ENCODE measurements around the gene PTPRQ.
A peak's percentile ranks its signal among the peaks of the same experiment; 100 is the strongest.
"Not testable (repeated sequence)": the region's sequence is repeated elsewhere in the genome, so short reads cannot be mapped to it uniquely, and the experiment has no call there.

Gene PTPRQ, protein sequence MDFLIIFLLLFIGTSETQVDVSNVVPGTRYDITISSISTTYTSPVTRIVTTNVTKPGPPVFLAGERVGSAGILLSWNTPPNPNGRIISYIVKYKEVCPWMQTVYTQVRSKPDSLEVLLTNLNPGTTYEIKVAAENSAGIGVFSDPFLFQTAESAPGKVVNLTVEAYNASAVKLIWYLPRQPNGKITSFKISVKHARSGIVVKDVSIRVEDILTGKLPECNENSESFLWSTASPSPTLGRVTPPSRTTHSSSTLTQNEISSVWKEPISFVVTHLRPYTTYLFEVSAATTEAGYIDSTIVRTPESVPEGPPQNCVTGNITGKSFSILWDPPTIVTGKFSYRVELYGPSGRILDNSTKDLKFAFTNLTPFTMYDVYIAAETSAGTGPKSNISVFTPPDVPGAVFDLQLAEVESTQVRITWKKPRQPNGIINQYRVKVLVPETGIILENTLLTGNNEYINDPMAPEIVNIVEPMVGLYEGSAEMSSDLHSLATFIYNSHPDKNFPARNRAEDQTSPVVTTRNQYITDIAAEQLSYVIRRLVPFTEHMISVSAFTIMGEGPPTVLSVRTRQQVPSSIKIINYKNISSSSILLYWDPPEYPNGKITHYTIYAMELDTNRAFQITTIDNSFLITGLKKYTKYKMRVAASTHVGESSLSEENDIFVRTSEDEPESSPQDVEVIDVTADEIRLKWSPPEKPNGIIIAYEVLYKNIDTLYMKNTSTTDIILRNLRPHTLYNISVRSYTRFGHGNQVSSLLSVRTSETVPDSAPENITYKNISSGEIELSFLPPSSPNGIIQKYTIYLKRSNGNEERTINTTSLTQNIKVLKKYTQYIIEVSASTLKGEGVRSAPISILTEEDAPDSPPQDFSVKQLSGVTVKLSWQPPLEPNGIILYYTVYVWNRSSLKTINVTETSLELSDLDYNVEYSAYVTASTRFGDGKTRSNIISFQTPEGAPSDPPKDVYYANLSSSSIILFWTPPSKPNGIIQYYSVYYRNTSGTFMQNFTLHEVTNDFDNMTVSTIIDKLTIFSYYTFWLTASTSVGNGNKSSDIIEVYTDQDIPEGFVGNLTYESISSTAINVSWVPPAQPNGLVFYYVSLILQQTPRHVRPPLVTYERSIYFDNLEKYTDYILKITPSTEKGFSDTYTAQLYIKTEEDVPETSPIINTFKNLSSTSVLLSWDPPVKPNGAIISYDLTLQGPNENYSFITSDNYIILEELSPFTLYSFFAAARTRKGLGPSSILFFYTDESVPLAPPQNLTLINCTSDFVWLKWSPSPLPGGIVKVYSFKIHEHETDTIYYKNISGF (N-terminal part only)

DNA sequence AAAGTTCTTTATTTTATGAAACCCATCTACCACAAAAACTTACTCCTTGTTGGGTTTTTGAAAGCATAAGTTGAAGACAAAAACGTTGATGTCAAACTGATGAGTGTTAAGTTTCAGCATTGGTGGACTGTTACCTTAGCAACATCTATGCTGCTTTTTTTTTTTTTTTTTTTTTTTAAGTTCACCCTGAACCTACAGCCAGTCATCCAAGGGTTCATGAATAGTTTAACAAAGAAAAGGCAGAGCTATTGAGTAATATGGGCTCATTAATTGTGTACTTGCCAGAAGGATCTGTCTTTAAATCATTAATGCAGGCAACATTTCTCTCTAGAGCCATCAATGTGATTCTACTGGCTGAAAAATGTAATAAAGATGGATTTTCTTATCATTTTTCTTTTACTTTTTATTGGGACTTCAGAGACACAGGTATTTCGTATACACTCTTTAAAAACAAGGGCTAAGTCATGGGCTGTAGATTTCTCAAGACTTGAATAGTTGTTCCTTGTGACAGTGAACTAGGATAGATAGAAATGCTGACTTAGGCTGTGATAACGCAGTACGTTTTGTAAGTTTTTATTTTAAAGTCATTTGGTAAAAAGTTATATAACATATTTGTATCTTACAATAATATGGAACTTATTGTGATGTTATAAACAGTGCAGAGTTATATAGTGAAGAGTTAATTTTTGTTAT lies at the start of gene PTPRQ:
Gene PTPRQ (plus strand): TSS at position 262 of the 693 bp plus-strand sequence. CDS start 111 bp downstream, at position 373.
- DNase-seq (ENCODE audit: low read depth), result no peak

- no peak for DNase-seq (ENCODE audit: low read depth)
Observed at GRCh38 chr12:80400571-80400991, 43.5 kb upstream of the PTPRQ start.

DNA sequence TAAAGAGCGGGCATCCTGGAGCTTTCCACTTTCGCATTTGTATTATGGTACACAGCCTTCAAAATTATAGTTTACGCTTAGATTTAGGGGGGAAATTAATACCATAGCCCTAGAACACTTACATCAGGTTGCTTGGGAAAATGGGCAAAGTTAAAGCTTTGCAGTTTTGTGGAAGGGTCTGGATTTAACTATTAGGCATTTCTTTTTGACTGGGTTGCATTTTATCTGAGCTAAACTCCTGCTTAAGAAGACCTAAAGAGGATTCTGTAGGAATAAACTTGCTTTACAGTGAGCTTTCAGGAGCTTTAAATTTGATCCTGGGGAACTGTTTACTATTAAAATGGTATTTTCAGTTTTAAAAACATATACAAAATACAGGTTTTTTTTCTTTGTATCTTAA lies 42.8 kb upstream of the PTPRQ start:
- no peak for DNase-seq (ENCODE audit: low read depth)

DNA sequence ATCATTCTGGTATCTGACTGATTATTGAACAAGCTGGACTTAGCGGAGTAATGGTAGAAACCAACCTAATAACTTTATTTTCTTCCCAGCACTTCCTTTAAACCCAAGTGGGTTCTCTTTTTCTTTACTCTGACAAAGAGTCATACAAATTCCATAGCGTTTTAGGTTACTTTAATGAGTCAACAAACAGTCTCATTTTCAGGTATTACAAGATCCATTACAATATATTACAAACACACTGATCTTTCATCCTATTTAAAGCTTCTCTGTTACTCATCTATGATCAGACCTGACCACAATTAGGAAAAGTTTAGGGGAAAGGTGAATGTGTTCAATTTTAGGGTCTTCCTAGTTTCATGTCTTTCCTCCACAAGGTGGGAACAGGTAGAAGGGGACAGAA lies 39.4 kb upstream of the PTPRQ start:
- no peak for DNase-seq (ENCODE audit: low read depth)

DNA sequence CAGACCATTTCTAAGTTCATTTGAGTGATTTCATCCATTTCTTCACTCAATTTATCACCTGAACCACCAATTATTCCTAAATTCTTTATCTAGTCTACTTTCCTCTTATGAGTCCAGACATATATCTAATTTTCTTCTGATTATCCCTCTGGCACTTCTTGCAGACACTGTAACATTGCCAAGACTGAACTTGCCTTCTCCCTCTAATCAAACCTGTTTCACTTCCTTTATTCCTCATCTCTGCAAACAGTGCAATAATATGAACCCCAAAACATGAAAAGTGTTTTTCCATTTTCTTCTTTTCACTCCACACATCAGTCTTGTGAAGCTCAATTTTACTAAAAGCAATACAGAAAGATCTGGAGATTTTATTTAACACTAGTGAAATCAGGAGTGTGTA lies 37.8 kb upstream of the PTPRQ start:
- no peak for DNase-seq (ENCODE audit: low read depth)

- DNase-seq (ENCODE audit: low read depth), result no peak
Observed at GRCh38 chr12:80411787-80412186, 32.2 kb upstream of the PTPRQ start.

- DNase-seq (ENCODE audit: low read depth), result peak; percentile 38
Observed at GRCh38 chr12:80412343-80412953, 31.6 kb upstream of the PTPRQ start.

DNA sequence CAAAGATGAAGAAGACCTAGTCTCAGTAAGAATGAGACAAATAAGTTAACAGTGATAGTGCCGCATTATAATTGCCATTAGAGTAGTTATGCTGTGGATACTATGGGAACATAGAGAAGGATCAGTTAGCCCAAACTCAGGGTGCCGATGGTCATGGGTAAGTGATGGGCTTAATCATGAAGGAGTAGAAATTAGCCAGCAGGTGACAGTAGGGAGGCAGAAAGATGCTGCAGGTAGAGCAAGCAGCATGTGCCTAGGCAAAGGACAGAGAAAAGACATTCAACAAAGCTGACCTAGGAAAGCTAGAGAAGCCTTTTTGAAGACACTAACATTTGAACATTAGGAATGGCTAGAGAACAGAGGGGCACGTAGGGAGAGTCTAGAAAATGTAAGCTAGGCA lies 30.6 kb upstream of the PTPRQ start:
- no peak for DNase-seq (ENCODE audit: low read depth)

DNA sequence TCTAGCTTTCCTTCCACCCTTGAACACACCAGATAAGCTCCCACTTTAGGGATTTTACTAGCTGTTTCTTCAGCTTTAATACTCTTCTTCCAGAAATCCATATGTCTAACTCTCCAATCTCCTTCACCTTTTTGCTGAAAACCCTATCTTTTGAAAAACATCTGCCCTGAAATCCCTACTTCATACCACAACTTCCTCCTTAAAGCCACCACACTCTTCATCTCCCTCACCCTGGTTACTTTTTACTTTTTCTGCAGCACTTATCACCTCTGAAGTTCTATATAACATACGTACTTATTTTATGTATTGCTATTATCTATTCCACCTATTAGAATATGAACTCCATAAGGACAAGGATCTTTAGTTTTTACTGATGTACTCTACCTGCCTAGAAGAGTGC lies 28.6 kb upstream of the PTPRQ start:
- DNase-seq (ENCODE audit: low read depth), result no peak

- no peak for DNase-seq (ENCODE audit: low read depth)
Observed at GRCh38 chr12:80419644-80420043, 24.4 kb upstream of the PTPRQ start.

DNA sequence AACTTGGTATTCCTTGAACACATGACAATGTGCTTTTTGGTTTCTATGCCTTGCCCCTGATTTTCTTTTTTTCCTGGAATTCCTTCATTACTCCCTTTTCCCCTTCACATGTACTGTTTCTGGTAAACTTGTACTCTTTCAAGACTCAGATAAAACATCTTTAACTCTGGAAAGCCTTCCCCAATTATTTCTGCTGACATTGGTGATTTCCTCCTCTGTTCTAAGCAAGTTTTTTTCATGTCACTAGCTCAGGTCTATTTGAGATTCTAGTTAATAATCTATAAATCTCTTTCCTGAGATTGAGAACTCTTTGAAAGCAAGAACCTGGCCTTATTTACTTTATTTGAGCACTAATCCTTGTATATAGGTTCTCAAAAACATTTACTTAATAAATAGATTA lies 24.0 kb upstream of the PTPRQ start:
- DNase-seq (ENCODE audit: low read depth), result no peak

- no peak for DNase-seq (ENCODE audit: low read depth)
Observed at GRCh38 chr12:80422550-80422949, 21.5 kb upstream of the PTPRQ start.

DNA sequence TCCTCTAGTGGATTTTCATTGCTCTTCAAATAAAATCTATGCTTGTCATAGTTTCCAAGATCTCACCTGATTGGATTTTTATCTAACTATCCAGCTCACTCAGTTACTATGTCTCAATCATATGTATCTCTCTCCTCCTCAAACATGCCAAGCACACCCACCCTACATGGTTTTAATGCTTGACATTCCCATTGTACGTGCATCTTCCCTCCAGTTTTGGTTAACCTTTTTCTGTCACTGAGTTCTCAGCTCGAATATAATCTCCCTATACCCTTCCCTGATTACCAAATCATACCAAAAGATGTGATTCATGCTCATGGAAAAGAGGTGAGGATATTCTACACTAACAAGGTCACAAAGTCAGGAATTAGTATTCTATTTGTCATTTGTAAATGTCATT lies 12.0 kb upstream of the PTPRQ start:
- no peak for DNase-seq (ENCODE audit: low read depth)

DNA sequence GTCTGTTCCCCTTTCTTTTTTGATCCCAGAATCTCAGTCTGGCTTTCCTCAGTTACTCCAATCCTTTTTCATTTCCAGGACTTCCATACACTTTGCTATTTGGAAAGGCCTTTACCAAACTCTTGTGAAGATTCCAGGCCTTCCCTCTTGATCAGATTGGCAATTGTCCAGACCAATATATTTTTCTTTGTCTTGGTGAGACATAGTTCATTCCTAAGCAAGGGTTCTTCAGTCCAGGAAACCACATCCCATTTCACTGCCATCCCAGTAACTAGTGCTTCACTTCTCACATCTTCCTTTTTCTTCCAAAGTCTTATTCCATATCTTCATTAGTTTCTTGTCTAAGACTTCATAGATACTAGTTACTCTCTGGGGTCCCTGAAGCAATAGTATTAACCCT lies 2.1 kb upstream of the PTPRQ start:
- peak; percentile 33 for DNase-seq (ENCODE audit: low read depth)

DNA sequence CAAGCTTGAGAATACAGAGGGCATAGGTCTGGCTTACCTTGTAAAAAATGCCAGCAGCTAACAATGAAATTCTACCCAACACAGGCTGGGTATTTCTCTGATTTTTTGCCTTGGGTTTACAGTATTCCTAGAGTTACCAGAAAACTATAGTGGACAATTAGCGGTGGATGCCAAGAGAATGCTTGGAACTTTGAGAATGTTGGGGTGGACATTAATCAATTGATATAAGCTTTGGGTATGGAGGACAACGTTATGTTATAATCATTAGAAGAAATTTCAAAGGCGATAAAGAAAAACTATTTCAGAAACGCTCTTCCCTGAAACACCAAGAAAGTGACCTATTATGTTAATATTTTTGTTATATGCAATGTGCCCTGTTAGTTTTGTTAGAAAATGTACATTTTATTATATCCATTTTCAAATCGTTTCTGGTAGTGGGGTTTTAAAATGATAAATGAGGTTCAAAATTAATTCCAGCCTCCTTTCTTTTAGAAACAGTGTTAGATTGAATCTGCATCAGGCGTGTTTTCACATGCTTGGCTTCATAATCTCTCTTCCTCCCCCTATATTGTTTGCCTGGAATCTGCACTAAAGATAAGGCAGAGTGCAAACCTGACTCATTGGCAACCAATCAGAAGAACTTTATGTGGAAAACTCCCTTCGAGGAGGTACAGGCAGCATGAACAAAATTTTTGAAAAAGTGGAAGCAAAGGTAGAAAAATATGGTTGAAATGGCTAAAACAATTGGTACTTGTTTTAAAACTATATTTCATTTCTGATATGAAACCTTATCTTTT lies 1.4 kb upstream of the PTPRQ start:
- no peak for DNase-seq (ENCODE audit: low read depth)

DNA sequence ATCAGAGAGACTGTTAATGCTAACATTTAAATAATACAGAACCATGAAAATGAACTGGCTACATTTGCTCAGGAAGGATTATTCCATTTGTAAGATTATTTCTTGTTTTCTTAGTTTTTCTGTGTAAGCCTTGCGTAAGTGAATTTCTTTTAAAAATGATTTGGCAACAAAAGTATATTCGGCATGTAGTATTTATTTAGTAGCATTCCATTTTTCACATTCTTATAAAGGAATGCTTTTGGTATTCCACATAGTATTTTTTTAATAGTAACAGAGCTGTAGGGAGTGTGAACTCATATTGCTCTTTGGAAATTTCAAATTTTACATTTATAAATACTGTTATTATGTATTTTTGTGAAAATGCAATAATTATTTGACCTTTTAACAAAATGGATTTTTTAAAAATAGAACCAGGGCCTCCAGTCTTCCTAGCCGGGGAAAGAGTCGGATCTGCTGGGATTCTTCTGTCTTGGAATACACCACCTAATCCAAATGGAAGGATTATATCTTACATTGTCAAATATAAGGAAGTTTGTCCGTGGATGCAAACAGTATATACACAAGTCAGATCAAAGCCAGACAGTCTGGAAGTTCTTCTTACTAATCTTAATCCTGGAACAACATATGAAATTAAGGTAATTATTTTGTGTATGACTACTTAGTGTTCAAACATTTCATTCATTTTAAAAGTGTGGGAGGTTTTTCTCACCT lies 1.2 kb downstream of the PTPRQ start:
- DNase-seq (ENCODE audit: low read depth), result no peak

GRCh38 chr12:80456513-80456912 lies 12.5 kb downstream of the PTPRQ start:
- no peak for DNase-seq (ENCODE audit: low read depth)

GRCh38 chr12:80460972-80461371 lies 16.9 kb downstream of the PTPRQ start:
- no peak for DNase-seq (ENCODE audit: low read depth)

GRCh38 chr12:80461851-80462250 lies 17.8 kb downstream of the PTPRQ start:
- not testable (repeated sequence) for DNase-seq (ENCODE audit: low read depth)

DNA sequence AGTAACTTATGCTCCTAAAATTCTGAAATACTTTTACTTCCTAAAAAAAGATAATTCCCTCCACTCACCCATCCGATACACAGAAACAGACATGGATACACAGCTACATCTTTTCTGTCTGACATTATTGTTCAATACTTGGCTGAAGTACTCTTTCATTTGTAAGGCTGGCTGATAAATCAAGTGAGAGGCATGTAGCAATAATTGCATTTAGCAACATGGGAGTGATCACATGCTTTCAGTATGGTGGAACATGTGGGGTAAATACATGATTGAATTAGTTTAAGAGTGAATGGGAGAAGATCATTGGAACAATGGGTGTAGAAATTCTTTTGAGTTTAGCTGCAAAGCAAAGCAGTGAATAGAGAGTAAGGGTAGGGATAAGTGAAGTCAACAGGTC lies 25.6 kb downstream of the PTPRQ start:
- DNase-seq (ENCODE audit: low read depth), result no peak

Data from HS-5 (cell line).